ENCODE measurements around the gene SBF2. TPM values are rescaled to one million over a fixed set of nuclear protein-coding genes. Genes with fewer than 3 reads are reported as not detected.

Gene SBF2
- total RNA-seq, 2 donors from 2014 or later: 53.8 to 60.8 TPM

GRCh38 chr11:9808943-9809342 is 485.1 kb downstream of the SBF2 start:
- no peak for TF ChIP-seq CTCF (IDR thresholded peaks at IDR 0.05)
- H3K4me3 ChIP-seq: no peak overlapping the region
- H3K4me1 ChIP-seq (ENCODE audit: control insufficient read depth in 1 of 2, low read depth in 2 of 2): peaks cover 9 to 12% of the 10 kb centered on the region in 2 donors
- ATAC-seq (ENCODE audit: insufficient number of reproducible peaks, low FRiP score, low read depth): no peak
- no peak for DNase-seq (ENCODE audit: low spot score)
- peaks cover 17% of the 10 kb centered on the region for H3K36me3 ChIP-seq
- no peaks in the 10 kb centered on the region for H3K27me3 ChIP-seq (replicated peaks; ENCODE audit: insufficient read depth)
- H3K9me3 ChIP-seq: no peaks in the 10 kb centered on the region
- H3K27ac ChIP-seq: no peak overlapping the region

- Histone ChIP-seq H3K4me3 (no peak overlapping the region), H3K9me3 (no peaks in the 10 kb centered on the region), H3K4me1 (ENCODE audit: control insufficient read depth in 1 of 2, low read depth in 2 of 2) (peaks cover 26 to 30% of the 10 kb centered on the region in 2 donors), H3K36me3 (peaks cover 12% of the 10 kb centered on the region), H3K27me3 (replicated peaks; ENCODE audit: insufficient read depth) (no peaks in the 10 kb centered on the region), H3K27ac (no peak overlapping the region)
- ATAC-seq (ENCODE audit: insufficient number of reproducible peaks, low FRiP score, low read depth) (no peak), DNase-seq (ENCODE audit: low spot score) (no peak)
- TF ChIP-seq CTCF (IDR thresholded peaks at IDR 0.05): no peak
These were observed 486.9 kb downstream of the SBF2 start for GRCh38 chr11:9806946-9807687.

GRCh38 chr11:9804419-9804902 is 489.6 kb downstream of the SBF2 start:
- DNase-seq (ENCODE audit: low spot score) (no peak), ATAC-seq (ENCODE audit: insufficient number of reproducible peaks, low FRiP score, low read depth) (no peak)
- Histone ChIP-seq H3K4me1 (ENCODE audit: control insufficient read depth in 1 of 2, low read depth in 2 of 2) (peaks cover 36 to 55% of the 10 kb centered on the region in 2 donors), H3K4me3 (no peak overlapping the region), H3K27me3 (replicated peaks; ENCODE audit: insufficient read depth) (no peaks in the 10 kb centered on the region), H3K9me3 (no peaks in the 10 kb centered on the region), H3K27ac (peak overlapping the region; percentile 72 to 75), H3K36me3 (peaks cover 6% of the 10 kb centered on the region)
- no peak for TF ChIP-seq CTCF (IDR thresholded peaks at IDR 0.05)

GRCh38 chr11:9803685-9804418 is 490.2 kb downstream of the SBF2 start:
- H3K27me3 ChIP-seq (replicated peaks; ENCODE audit: insufficient read depth): no peaks in the 10 kb centered on the region
- ATAC-seq (ENCODE audit: insufficient number of reproducible peaks, low FRiP score, low read depth): no peak

More at GRCh38 chr11:9803685-9804418, 490.2 kb downstream of the SBF2 start:
- Histone ChIP-seq H3K9me3 (no peaks in the 10 kb centered on the region), H3K4me3 (no peak overlapping the region), H3K27ac (peak overlapping the region; percentile 72 to 75), H3K4me1 (ENCODE audit: control insufficient read depth in 1 of 2, low read depth in 2 of 2) (peaks cover 39 to 61% of the 10 kb centered on the region in 2 donors), H3K36me3 (peaks cover 6% of the 10 kb centered on the region)
- DNase-seq (ENCODE audit: low spot score): no peak
- no peak for TF ChIP-seq CTCF (IDR thresholded peaks at IDR 0.05)
